ENCODE results near the gene MDFIC. TPM values are rescaled to one million over a fixed set of nuclear protein-coding genes. Genes with fewer than 3 reads are reported as not detected.

The MDFIC gene
- total and polyA plus RNA-seq, 2 experiments from 2014 or later, result 3.0 to 5.2 TPM

DNA sequence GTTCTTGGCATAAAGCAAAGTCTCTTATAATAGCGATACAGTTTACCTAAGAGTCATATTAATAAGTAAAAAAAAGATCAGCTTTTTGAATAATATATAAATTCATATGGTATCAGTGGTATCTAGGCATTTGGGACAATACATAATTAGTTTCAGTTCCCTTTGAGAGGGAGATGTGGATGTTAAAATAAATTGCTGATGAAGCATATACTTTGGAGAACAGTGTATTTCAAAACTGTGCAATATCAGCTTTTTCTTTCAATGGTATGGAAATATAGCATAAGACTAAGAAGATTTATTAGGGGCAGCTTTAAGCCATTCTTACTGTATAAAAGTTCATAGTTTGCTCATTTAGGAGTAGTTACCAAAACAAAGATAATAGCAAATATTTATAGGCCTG is 35.5 kb downstream of the MDFIC start:
- TF ChIP-seq NANOG (IDR thresholded peaks at IDR 0.05; ENCODE audit: borderline replicate concordance) (no peak), CREB1 (CRISPR knock-in tag; IDR thresholded peaks at IDR 0.05; ENCODE audit: low read depth) (no peak), POLR2AphosphoS5 (IDR thresholded peaks at IDR 0.05; ENCODE audit: low read depth) (no peak), JUNB (IDR thresholded peaks at IDR 0.05; ENCODE audit: unreplicated experiment) (no peak), EZH2phosphoT487 (IDR thresholded peaks at IDR 0.05; ENCODE audit: unreplicated experiment) (no peak)
- TF ChIP-seq, protein P1, sequence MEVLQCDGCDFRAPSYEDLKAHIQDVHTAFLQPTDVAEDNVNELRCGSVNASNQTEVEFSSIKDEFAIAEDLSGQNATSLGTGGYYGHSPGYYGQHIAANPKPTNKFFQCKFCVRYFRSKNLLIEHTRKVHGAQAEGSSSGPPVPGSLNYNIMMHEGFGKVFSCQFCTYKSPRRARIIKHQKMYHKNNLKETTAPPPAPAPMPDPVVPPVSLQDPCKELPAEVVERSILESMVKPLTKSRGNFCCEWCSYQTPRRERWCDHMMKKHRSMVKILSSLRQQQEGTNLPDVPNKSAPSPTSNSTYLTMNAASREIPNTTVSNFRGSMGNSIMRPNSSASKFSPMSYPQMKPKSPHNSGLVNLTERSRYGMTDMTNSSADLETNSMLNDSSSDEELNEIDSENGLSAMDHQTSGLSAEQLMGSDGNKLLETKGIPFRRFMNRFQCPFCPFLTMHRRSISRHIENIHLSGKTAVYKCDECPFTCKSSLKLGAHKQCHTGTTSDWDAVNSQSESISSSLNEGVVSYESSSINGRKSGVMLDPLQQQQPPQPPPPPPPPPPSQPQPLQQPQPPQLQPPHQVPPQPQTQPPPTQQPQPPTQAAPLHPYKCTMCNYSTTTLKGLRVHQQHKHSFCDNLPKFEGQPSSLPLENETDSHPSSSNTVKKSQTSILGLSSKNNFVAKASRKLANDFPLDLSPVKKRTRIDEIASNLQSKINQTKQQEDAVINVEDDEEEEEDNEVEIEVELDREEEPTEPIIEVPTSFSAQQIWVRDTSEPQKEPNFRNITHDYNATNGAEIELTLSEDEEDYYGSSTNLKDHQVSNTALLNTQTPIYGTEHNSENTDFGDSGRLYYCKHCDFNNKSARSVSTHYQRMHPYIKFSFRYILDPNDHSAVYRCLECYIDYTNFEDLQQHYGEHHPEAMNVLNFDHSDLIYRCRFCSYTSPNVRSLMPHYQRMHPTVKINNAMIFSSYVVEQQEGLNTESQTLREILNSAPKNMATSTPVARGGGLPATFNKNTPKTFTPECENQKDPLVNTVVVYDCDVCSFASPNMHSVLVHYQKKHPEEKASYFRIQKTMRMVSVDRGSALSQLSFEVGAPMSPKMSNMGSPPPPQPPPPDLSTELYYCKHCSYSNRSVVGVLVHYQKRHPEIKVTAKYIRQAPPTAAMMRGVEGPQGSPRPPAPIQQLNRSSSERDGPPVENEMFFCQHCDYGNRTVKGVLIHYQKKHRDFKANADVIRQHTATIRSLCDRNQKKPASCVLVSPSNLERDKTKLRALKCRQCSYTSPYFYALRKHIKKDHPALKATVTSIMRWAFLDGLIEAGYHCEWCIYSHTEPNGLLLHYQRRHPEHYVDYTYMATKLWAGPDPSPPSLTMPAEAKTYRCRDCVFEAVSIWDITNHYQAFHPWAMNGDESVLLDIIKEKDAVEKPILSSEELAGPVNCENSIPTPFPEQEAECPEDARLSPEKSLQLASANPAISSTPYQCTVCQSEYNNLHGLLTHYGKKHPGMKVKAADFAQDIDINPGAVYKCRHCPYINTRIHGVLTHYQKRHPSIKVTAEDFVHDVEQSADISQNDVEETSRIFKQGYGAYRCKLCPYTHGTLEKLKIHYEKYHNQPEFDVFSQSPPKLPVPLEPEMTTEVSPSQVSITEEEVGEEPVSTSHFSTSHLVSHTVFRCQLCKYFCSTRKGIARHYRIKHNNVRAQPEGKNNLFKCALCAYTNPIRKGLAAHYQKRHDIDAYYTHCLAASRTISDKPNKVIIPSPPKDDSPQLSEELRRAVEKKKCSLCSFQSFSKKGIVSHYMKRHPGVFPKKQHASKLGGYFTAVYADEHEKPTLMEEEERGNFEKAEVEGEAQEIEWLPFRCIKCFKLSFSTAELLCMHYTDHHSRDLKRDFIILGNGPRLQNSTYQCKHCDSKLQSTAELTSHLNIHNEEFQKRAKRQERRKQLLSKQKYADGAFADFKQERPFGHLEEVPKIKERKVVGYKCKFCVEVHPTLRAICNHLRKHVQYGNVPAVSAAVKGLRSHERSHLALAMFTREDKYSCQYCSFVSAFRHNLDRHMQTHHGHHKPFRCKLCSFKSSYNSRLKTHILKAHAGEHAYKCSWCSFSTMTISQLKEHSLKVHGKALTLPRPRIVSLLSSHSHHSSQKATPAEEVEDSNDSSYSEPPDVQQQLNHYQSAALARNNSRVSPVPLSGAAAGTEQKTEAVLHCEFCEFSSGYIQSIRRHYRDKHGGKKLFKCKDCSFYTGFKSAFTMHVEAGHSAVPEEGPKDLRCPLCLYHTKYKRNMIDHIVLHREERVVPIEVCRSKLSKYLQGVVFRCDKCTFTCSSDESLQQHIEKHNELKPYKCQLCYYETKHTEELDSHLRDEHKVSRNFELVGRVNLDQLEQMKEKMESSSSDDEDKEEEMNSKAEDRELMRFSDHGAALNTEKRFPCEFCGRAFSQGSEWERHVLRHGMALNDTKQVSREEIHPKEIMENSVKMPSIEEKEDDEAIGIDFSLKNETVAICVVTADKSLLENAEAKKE (CRISPR knock-in tag; IDR thresholded peaks at IDR 0.05), result no peak
- TF ChIP-seq, protein P2, sequence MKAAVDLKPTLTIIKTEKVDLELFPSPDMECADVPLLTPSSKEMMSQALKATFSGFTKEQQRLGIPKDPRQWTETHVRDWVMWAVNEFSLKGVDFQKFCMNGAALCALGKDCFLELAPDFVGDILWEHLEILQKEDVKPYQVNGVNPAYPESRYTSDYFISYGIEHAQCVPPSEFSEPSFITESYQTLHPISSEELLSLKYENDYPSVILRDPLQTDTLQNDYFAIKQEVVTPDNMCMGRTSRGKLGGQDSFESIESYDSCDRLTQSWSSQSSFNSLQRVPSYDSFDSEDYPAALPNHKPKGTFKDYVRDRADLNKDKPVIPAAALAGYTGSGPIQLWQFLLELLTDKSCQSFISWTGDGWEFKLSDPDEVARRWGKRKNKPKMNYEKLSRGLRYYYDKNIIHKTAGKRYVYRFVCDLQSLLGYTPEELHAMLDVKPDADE (IDR thresholded peaks at IDR 0.05), result no peak
- Histone ChIP-seq H3K4me1 (ENCODE audit: insufficient read depth) (peaks cover 3% of the 10 kb centered on the region; the same call in 1 of the 2 replicates), H3K27me3 (ENCODE audit: insufficient read depth) (no peaks in the 10 kb centered on the region), H3K4me2 (no peak overlapping the region), H3F3A (replicated peaks; ENCODE audit: low read depth) (no peaks in the 10 kb centered on the region), H2AFZ (no peak overlapping the region), H3K27ac (ENCODE audit: low read depth) (no peak overlapping the region), H3K36me3 (ENCODE audit: insufficient read depth) (no peaks in the 10 kb centered on the region), H3K9me2 (ENCODE audit: insufficient read depth) (no peaks in the 10 kb centered on the region), H4K20me1 (replicated peaks; ENCODE audit: insufficient read depth) (no peaks in the 10 kb centered on the region), H3K79me2 (replicated peaks; ENCODE audit: insufficient read depth) (no peaks in the 10 kb centered on the region), H3K4me3 (no peak overlapping the region)
- Mint-ChIP-seq H3K27ac (no peak overlapping the region), H3K4me1 (peaks cover 9% of the 10 kb centered on the region), H3K9me3 (no peaks in the 10 kb centered on the region), H3K4me3 (no peak overlapping the region), H3K36me3 (ENCODE audit: low read depth) (no peaks in the 10 kb centered on the region), H3K27me3 (ENCODE audit: insufficient read depth, low read depth, poor library complexity) (no peaks in the 10 kb centered on the region)
- ATAC-seq, result no peak
- DNase-seq (ENCODE audit: low spot score), result no peak
